Smooth muscle cell (in vitro differentiated cells): Measurements from ENCODE around the gene FGF19. TPM values are rescaled to one million over a fixed set of nuclear protein-coding genes. Genes with fewer than 3 reads are reported as not detected.
"Not testable (repeated sequence)": the region's sequence is repeated elsewhere in the genome, so short reads cannot be mapped to it uniquely, and the experiment has no call there.

Source experiments
- DNase-seq: peaks from one replicate; lab custom pipeline; 2025; ENCODE audit not compliant: unreplicated experiment; lab: John Stamatoyannopoulos, UW
- H2AFZ ChIP-seq: fragments of 200-600 bp; sonication (generic); 2 replicates; pipeline ENCODE4 v1.6.0; 2016; ENCODE audit warnings: antibody characterized with exemption, low read depth, mild to moderate bottlenecking
- H3F3A ChIP-seq: fragments of 200-600 bp; sonication (generic); 2 replicates; pipeline ENCODE4 v1.6.0; 2017; ENCODE audit warnings: antibody characterized with exemption, low read depth
- H3K27ac ChIP-seq: fragments of 200-600 bp; sonication (generic); 2 replicates; pipeline ENCODE4 v1.5.1; 2016; ENCODE audit warnings: low read depth, mild to moderate bottlenecking
- H3K27me3 ChIP-seq: fragments of 200-600 bp; sonication (generic); 2 replicates; pipeline ENCODE4 v1.6.1; 2016; ENCODE audit warnings: low read depth, mild to moderate bottlenecking
- H3K36me3 ChIP-seq: fragments of 200-600 bp; sonication (generic); 2 replicates; pipeline ENCODE4 v1.5.1; 2016; ENCODE audit warnings: low read depth
- H3K4me1 ChIP-seq: fragments of 200-600 bp; sonication (generic); 2 replicates; pipeline ENCODE4 v1.5.1; 2016; ENCODE audit warnings: low read depth
- H3K4me2 ChIP-seq: fragments of 200-600 bp; sonication (generic); 2 replicates; pipeline ENCODE4 v1.6.0; 2016; ENCODE audit warnings: mild to moderate bottlenecking
- H3K4me3 ChIP-seq: fragments of 200-600 bp; sonication (generic); 2 replicates; pipeline ENCODE4 v1.5.1; 2016; ENCODE audit warnings: mild to moderate bottlenecking
- H3K79me2 ChIP-seq: fragments of 200-600 bp; sonication (generic); 2 replicates; pipeline ENCODE4 v1.6.0; 2016; ENCODE audit warnings: low read depth, mild to moderate bottlenecking
- H3K9ac ChIP-seq: fragments of 200-600 bp; sonication (generic); 2 replicates; pipeline ENCODE4 v1.6.0; 2016; ENCODE audit warnings: low read depth
- H3K9me3 ChIP-seq: fragments of 200-600 bp; sonication (generic); replicated peaks from 2 replicates; pipeline ENCODE4 v1.5.1; 2016; ENCODE audit warnings: low read depth
- H4K20me1 ChIP-seq: fragments of 200-600 bp; sonication (generic); 2 replicates; pipeline ENCODE4 v1.6.0; 2016; ENCODE audit warnings: low read depth
- WGBS: methylation state at CpG from one replicate; pipeline ENCODE4 v1.1.7; 2016; ENCODE audit warnings: low lambda C conversion rate; 5-methylcytosine and 5-hydroxymethylcytosine counted together
- polyA plus RNA-seq: library from polyadenylated mRNA; unstranded; fragments of >200 nt; fragmentation: Nextera tagmentation; extraction: Ambion mirVana; gene quantifications from 2 replicates; pipeline ENCODE4 v1.2.1, GENCODE V29; 2016
- total RNA-seq: library from RNA; depleted of rRNA; stranded (reverse); fragments of >200 nt; gene quantifications from 2 replicates; pipeline ENCODE4 v1.2.3, GENCODE V29; 2014
- TF ChIP-seq, protein P1 (sequence below): fragments of 200-600 bp; sonication (generic); IDR thresholded peaks from 2 replicates; pipeline ENCODE4 v1.5.1; 2017; ENCODE audit warnings: borderline replicate concordance, mild to moderate bottlenecking, antibody characterized with exemption; ENCODE audit not compliant: insufficient read depth, poor library complexity, severe bottlenecking

Gene FGF19
- total and polyA plus RNA-seq, 2 experiments from 2014 or later, result not detected

DNA sequence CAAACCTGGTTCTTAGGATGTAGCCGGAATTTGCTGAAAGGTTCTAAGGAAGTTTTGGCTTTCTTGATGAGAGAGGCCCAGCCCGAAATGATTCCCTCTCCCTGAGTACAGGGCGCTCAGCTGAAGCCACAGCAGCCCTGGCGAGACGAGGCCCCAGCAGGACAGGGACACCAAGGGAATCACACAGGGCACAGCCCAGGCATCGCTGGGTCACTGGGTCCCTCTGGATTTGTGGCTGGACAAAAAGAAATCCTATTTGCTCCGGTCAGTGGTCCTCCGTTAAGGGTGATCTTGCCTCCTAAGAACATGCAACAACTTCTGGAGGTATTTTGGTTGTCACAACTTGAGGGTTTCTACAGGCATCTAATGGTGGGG is 6.4 kb downstream of the FGF19 start:
- no peaks in the 10 kb centered on the region for H4K20me1 ChIP-seq
- no peak for DNase-seq
- H3K4me2 ChIP-seq, result no peak overlapping the region
- H2AFZ ChIP-seq, result no peak overlapping the region
- WGBS, result 95% methylated on average over 8 of the region's 8 CpGs
- no peak overlapping the region for H3K4me3 ChIP-seq
- TF ChIP-seq, protein P1, sequence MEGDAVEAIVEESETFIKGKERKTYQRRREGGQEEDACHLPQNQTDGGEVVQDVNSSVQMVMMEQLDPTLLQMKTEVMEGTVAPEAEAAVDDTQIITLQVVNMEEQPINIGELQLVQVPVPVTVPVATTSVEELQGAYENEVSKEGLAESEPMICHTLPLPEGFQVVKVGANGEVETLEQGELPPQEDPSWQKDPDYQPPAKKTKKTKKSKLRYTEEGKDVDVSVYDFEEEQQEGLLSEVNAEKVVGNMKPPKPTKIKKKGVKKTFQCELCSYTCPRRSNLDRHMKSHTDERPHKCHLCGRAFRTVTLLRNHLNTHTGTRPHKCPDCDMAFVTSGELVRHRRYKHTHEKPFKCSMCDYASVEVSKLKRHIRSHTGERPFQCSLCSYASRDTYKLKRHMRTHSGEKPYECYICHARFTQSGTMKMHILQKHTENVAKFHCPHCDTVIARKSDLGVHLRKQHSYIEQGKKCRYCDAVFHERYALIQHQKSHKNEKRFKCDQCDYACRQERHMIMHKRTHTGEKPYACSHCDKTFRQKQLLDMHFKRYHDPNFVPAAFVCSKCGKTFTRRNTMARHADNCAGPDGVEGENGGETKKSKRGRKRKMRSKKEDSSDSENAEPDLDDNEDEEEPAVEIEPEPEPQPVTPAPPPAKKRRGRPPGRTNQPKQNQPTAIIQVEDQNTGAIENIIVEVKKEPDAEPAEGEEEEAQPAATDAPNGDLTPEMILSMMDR, result no peak
- no peaks in the 10 kb centered on the region for H3K79me2 ChIP-seq
- no peak overlapping the region for H3K9ac ChIP-seq
- no peak overlapping the region for H3K27ac ChIP-seq
- no peaks in the 10 kb centered on the region for H3K9me3 ChIP-seq
- no peaks in the 10 kb centered on the region for H3F3A ChIP-seq
- peaks cover 18% of the 10 kb centered on the region for H3K4me1 ChIP-seq
- no peaks in the 10 kb centered on the region for H3K36me3 ChIP-seq
- H3K27me3 ChIP-seq, result peaks cover 17% of the 10 kb centered on the region

DNA sequence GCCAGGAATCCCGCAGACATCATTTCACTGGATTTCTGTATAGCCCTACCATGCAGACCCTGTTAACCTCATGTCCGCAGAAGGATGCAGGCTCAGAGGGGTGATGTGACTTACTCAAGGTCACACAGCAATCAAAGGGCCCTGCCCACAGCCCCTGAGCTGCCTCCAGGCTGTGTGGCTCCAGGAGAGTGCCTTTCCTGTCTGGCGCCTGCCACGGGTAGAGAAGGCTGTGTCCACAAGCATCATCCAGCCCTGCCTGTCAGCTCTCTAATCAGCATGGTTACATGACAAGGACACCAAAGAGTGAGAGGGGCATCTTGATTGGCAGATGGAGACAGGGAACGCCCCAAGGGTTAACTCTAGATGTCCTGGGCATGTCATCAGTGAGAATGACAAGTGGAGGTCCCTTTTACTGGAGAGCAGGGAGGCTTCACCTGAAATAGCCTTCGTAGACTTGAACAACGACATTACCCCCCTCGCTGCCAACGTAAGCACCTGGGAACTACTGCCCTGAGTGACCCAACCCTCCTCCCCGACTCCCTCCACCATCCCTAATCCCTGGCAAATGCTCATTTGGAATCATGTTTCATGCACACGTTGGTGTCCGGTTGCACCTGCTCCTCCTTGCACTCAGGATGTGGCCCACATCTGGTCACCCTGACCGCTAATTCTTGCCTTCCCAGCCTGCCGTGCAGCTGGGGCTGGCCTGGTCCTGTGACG is 6.9 kb downstream of the FGF19 start:
- Histone ChIP-seq H3F3A (no peaks in the 10 kb centered on the region), H3K9ac (no peak overlapping the region), H3K27ac (no peak overlapping the region), H3K27me3 (peaks cover 11% of the 10 kb centered on the region), H3K4me3 (no peak overlapping the region), H3K79me2 (no peaks in the 10 kb centered on the region), H3K4me1 (peaks cover 12% of the 10 kb centered on the region), H3K4me2 (no peak overlapping the region), H3K9me3 (no peaks in the 10 kb centered on the region), H3K36me3 (no peaks in the 10 kb centered on the region), H4K20me1 (no peaks in the 10 kb centered on the region), H2AFZ (no peak overlapping the region)
- 91% methylated on average over 15 of the region's 15 CpGs for WGBS
- DNase-seq, result no peak
- TF ChIP-seq, protein P1, result no peak

DNA sequence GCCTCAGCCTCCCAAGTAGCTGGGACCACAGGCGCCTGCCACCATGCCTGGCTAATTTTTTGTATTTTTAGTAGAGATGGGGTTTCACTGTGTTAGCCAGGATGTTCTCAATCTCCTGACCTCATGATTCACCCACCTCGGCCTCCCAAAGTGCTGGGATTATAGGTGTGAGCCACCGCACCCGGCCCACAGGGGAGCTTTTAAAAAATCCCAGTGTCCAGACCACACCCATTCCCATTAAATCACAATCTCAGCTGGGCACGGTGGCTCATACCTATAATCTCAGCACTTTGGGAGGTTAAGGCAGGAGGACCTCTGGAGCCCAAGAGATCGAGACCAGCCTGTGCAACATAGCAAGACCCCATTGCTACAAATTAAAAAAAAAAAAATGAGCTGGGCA is 7.8 kb downstream of the FGF19 start:
- not testable (repeated sequence) for DNase-seq, H3K4me2 ChIP-seq, H3K36me3 ChIP-seq, H3K27me3 ChIP-seq, H3K79me2 ChIP-seq, H3K9ac ChIP-seq, H4K20me1 ChIP-seq, H3F3A ChIP-seq, H3K27ac ChIP-seq, H3K4me3 ChIP-seq, H2AFZ ChIP-seq, H3K9me3 ChIP-seq
- WGBS, result 85% methylated on average over 6 of the region's 6 CpGs
- peaks cover 12% of the 10 kb centered on the region for H3K4me1 ChIP-seq

DNA sequence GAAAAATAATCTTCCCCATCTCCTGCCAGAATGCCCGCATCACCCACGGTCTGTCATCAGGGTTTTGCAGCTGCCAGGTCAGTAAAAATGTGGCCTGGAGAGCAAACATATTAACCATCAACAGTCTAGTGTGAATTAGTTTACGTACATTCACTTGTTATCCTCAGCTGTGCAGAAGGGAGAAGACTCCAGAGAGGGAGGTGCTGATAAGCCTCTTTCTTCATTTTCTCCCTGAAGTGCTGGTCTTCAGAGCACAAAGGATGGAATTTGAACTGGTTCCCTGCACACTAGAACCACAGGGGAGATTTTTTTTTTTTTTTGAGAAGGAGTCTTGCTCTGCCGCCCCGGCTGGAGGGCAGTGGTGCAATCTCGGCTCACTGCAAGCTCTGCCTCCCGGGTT is 8.2 kb downstream of the FGF19 start:
- Histone ChIP-seq H3K36me3 (no peaks in the 10 kb centered on the region), H3K4me3 (no peak overlapping the region), H3K4me1 (peaks cover 8% of the 10 kb centered on the region), H3K79me2 (no peaks in the 10 kb centered on the region), H3K9ac (no peak overlapping the region), H3K9me3 (no peaks in the 10 kb centered on the region), H3F3A (no peaks in the 10 kb centered on the region), H3K27ac (no peak overlapping the region), H2AFZ (no peak overlapping the region), H3K4me2 (no peak overlapping the region), H3K27me3 (no peaks in the 10 kb centered on the region), H4K20me1 (no peaks in the 10 kb centered on the region)
- TF ChIP-seq, protein P1, result no peak
- WGBS, result 92% methylated on average over 7 of the region's 7 CpGs
- no peak for DNase-seq
